Parathyroid adenoma (tissue), 2 donors: Measurements from ENCODE around the gene DPEP2.
"Not testable (repeated sequence)": the region's sequence is repeated elsewhere in the genome, so short reads cannot be mapped to it uniquely, and the experiment has no call there.

Source experiments
- H2AFZ ChIP-seq: fragments of 300-600 bp; sonication (generic); one replicate; pipeline ENCODE4 v1.7.0; 2017; ENCODE audit warnings: antibody characterized with exemption, mild to moderate bottlenecking
- H3K27ac ChIP-seq: fragments of 300-600 bp; sonication (generic); one replicate; pipeline ENCODE4 v1.7.0; 2017
- H3K27me3 ChIP-seq: fragments of 300-600 bp; sonication (generic); one replicate; pipeline ENCODE4 v1.7.0; 2017; ENCODE audit warnings: low read length; ENCODE audit not compliant: control insufficient read depth, insufficient read depth
- H3K36me3 ChIP-seq: fragments of 300-600 bp; sonication (generic); one replicate; pipeline ENCODE4 v1.7.0; 2017; ENCODE audit warnings: low read length; ENCODE audit not compliant: control insufficient read depth, insufficient read depth
- H3K4me1 ChIP-seq: fragments of 300-600 bp; sonication (generic); one replicate; pipeline ENCODE4 v1.7.0; 2017; ENCODE audit warnings: control low read depth
- H3K4me2 ChIP-seq: fragments of 300-600 bp; sonication (generic); one replicate; pipeline ENCODE4 v1.7.0; 2017; ENCODE audit warnings: low read length
- H3K4me3 ChIP-seq: fragments of 300-600 bp; sonication (generic); one replicate; pipeline ENCODE4 v1.7.0; 2017; ENCODE audit warnings: low read depth, low read length
- H3K79me2 ChIP-seq: fragments of 300-600 bp; sonication (generic); one replicate; pipeline ENCODE4 v1.7.0; 2017; ENCODE audit warnings: control low read depth
- H3K9ac ChIP-seq: fragments of 300-600 bp; sonication (generic); one replicate; pipeline ENCODE4 v1.7.0; 2017; ENCODE audit warnings: mild to moderate bottlenecking
- H3K9me3 ChIP-seq: fragments of 300-600 bp; sonication (generic); one replicate; pipeline ENCODE4 v1.7.0; 2017; ENCODE audit warnings: low read length; ENCODE audit not compliant: control insufficient read depth
- CTCF ChIP-seq: fragments of 300-600 bp; sonication (generic); IDR thresholded peaks from one replicate; pipeline ENCODE4 v1.7.0; 2017; ENCODE audit warnings: antibody characterized with exemption, mild to moderate bottlenecking
- donor health status: primary hyperparathyroidism.

DPEP2 gene

GRCh38 chr16:67998779-67999688 is at the start of gene DPEP2:
DPEP2 (minus strand) TSS chr16:67999484; CDS start chr16:67993212, 6,272 bp downstream.
- not testable (repeated sequence) for H3K79me2 ChIP-seq, H3K4me1 ChIP-seq, H3K4me2 ChIP-seq, H3K4me3 ChIP-seq, H3K9me3 ChIP-seq, H3K27me3 ChIP-seq, H3K36me3 ChIP-seq, H3K9ac ChIP-seq, H2AFZ ChIP-seq
- peak within 1 kb of the TSS; percentile 15 for H3K27ac ChIP-seq

GRCh38 chr16:68047987-68048386 is 48.7 kb upstream of the DPEP2 start:
- Histone ChIP-seq H3K9me3 (no peaks in the 10 kb centered on the region), H3K27ac (no peak overlapping the region), H3K27me3 (no peaks in the 10 kb centered on the region), H3K36me3 (no peaks in the 10 kb centered on the region), H3K79me2 (no peaks in the 10 kb centered on the region), H3K9ac (no peak overlapping the region), H3K4me1 (no peaks in the 10 kb centered on the region), H2AFZ (no peak overlapping the region), H3K4me2 (no peak overlapping the region), H3K4me3 (no peak overlapping the region)
- no peak for TF ChIP-seq CTCF

- H3K9me3 ChIP-seq = no peaks in the 10 kb centered on the region
- no peak overlapping the region for H3K27ac ChIP-seq
- H3K79me2 ChIP-seq = no peaks in the 10 kb centered on the region
- H3K4me2 ChIP-seq = no peak overlapping the region
- H3K9ac ChIP-seq = no peak overlapping the region
- H3K4me1 ChIP-seq = no peaks in the 10 kb centered on the region
- H2AFZ ChIP-seq = no peak overlapping the region
- no peaks in the 10 kb centered on the region for H3K36me3 ChIP-seq
- no peaks in the 10 kb centered on the region for H3K27me3 ChIP-seq
- no peak overlapping the region for H3K4me3 ChIP-seq
- TF ChIP-seq CTCF = no peak
Observed at GRCh38 chr16:68046106-68046505, 46.8 kb upstream of the DPEP2 start.

GRCh38 chr16:68041783-68042182 is 42.5 kb upstream of the DPEP2 start:
- Histone ChIP-seq H3K27ac (no peak overlapping the region), H2AFZ (no peak overlapping the region), H3K4me1 (no peaks in the 10 kb centered on the region), H3K4me3 (no peak overlapping the region), H3K36me3 (no peaks in the 10 kb centered on the region), H3K9ac (no peak overlapping the region), H3K9me3 (no peaks in the 10 kb centered on the region), H3K4me2 (no peak overlapping the region), H3K27me3 (no peaks in the 10 kb centered on the region), H3K79me2 (no peaks in the 10 kb centered on the region)
- TF ChIP-seq CTCF = no peak

- Histone ChIP-seq H3K4me3 (no peak overlapping the region), H3K36me3 (no peaks in the 10 kb centered on the region), H2AFZ (no peak overlapping the region), H3K27me3 (no peaks in the 10 kb centered on the region), H3K9me3 (no peaks in the 10 kb centered on the region), H3K79me2 (no peaks in the 10 kb centered on the region), H3K9ac (no peak overlapping the region), H3K4me2 (no peak overlapping the region), H3K4me1 (no peaks in the 10 kb centered on the region), H3K27ac (no peak overlapping the region)
- peak; percentile 88 for TF ChIP-seq CTCF
Observed at GRCh38 chr16:68040506-68041288, 41.4 kb upstream of the DPEP2 start.
